ENCODE data around the gene NLRP10. TPM values are rescaled to one million over a fixed set of nuclear protein-coding genes. Genes with fewer than 3 reads are reported as not detected.

NLRP10 gene
- total and polyA plus RNA-seq, 12 donors: not detected

DNA sequence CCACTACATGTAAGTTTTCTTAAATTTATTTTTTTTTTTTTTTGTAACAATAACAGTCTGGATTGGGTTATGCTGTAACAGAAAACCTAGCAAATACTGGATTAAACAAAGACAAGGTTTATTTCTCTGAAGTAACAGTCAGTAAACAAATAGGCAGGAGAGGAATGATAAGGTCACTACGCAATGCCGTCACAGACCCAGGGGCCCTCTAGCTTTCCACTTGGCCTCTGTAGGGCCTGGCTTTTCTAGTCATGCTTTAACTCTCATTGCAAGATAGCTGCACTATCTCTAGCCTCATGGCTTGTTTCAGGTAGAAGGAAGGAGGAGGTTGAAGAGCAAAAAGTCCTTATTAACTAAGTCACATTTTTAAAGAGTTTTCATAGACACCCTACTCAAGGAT, 40.7 kb downstream of the NLRP10 start:
- Histone ChIP-seq H3K9me3 (replicated peaks in 1 of 3) (no peaks in the 10 kb centered on the region), H3K27me3 (peaks cover 7% of the 10 kb centered on the region), H3K4me1 (replicated peaks in 1 of 2) (no peaks in the 10 kb centered on the region), H3K4me3 (no peak overlapping the region), H3K27ac (no peak overlapping the region), H3K36me3 (replicated peaks in 1 of 2) (no peaks in the 10 kb centered on the region)
- intact Hi-C loops (cut with DNase I): no loop called here
- TF ChIP-seq CTCF (IDR thresholded peaks at IDR 0.05) (no peak), POLR2A (IDR thresholded peaks at IDR 0.05) (no peak)
- no peak for DNase-seq
- 81 to 88% (median 85%) methylated on average over 2 of the region's 2 CpGs for WGBS, 4 donors

DNA sequence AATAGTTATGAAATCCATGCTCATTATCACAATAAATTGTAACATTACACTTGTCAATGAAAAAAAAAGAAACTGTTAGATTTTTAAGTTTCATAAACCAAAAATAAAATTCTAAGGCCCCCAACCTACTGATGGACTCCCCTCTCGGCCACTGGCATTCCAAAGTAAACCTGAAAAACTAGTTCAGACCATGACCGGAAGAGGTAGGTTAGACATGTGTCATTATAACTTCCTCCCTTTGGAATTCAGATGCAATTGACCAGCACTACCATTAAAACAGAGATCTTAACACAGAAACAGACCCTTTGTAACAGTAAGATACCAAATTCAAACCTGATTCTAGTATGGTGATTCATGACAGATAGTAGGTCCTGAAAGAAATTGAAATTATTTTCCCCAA, 47.1 kb downstream of the NLRP10 start:
- Histone ChIP-seq H3K9me3 (replicated peaks in 1 of 3) (no peaks in the 10 kb centered on the region), H3K27ac (no peak overlapping the region), H3K27me3 (no peaks in the 10 kb centered on the region), H3K36me3 (replicated peaks in 1 of 2) (no peaks in the 10 kb centered on the region), H3K4me1 (replicated peaks in 1 of 2) (no peaks in the 10 kb centered on the region), H3K4me3 (no peak overlapping the region)
- DNase-seq: no peak
- 74 to 83% (median 78%) methylated on average over 2 of the region's 2 CpGs for WGBS, 4 donors
- intact Hi-C loops (cut with DNase I): no loop called here
- no peak for TF ChIP-seq POLR2A (IDR thresholded peaks at IDR 0.05)
- TF ChIP-seq CTCF (IDR thresholded peaks at IDR 0.05): no peak

Small RNAs within 50 kb of the gene (small RNA-seq; reads per million reads assigned to genes)
- gene COX6CP5: 0 reads per million in 2 donors

Other genes with a start within 250 kb of the NLRP10 start
- gene OR5P2, start 168.5 kb downstream of the NLRP10 start, total RNA-seq: not detected
- not detected for gene OR5P2, start 168.5 kb downstream of the NLRP10 start, polyA plus RNA-seq
- gene OR5P3, start 134.6 kb downstream of the NLRP10 start, total RNA-seq: not detected
- not detected for gene OR5P3, start 134.6 kb downstream of the NLRP10 start, polyA plus RNA-seq
- gene OR10A6, start 34.2 kb downstream of the NLRP10 start, total RNA-seq: not detected
- gene OR10A6, start 34.2 kb downstream of the NLRP10 start, polyA plus RNA-seq: not detected
- not detected for gene OR10A3, start 23.7 kb downstream of the NLRP10 start, total RNA-seq
- gene OR10A3, start 23.7 kb downstream of the NLRP10 start, polyA plus RNA-seq: not detected
- 100 to 1,000 TPM; 154 to 366 (median 221) TPM for gene EIF3F, start 21.9 kb upstream of the NLRP10 start, total RNA-seq
- 100 to 1,000 TPM; 105 to 152 (median 137) TPM for gene EIF3F, start 21.9 kb upstream of the NLRP10 start, polyA plus RNA-seq
- 10 to 100 TPM in 6 of 9 donors, 1 to 10 TPM in 3; 7.7 to 26.8 (median 12.7) TPM for gene TUB, start 115.8 kb upstream of the NLRP10 start, total RNA-seq
- gene TUB, start 115.8 kb upstream of the NLRP10 start, polyA plus RNA-seq: 10 to 100 TPM in 2 of 3 donors, 1 to 10 TPM in 1; 2.8 to 12.9 (median 10.5) TPM
- gene RIC3, start 203.6 kb upstream of the NLRP10 start, total RNA-seq: 10 to 100 TPM; 11.0 to 39.9 (median 27.2) TPM
- 10 to 100 TPM; 31.2 to 45.5 (median 36.5) TPM for gene RIC3, start 203.6 kb upstream of the NLRP10 start, polyA plus RNA-seq